Sciatic nerve (tissue), 2 donors: ENCODE measurements around the gene RBM23. TPM values are rescaled to one million over a fixed set of nuclear protein-coding genes. Genes with fewer than 3 reads are reported as not detected.
A peak's percentile ranks its signal among the peaks of the same experiment; 100 is the strongest.

Experiments used
- ATAC-seq: fragments of 200-7000 bp; cut with Tn5 transposase; one replicate; pipeline ENCODE4 v1.9.1; 2020; ENCODE audit warnings: mild to moderate bottlenecking, moderate library complexity
- DNase-seq: peaks from one replicate; pipeline ENCODE4 v3.0.0-alpha.2; 2020; ENCODE audit warnings: low spot score
- intact Hi-C: fragments of 100-400 bp; cut with DNase I; formaldehyde crosslinking; loops from one replicate; pipeline ENCODE4 v1.14.2; 2022
- total RNA-seq: library from RNA; stranded (reverse); fragmentation: NEBNext Ultra II Directional; extraction: Animal tissue kit (Norgen Biotek cat#: 25700); gene quantifications from one replicate; pipeline ENCODE4 v1.2.1, GENCODE V29; 2021
- donor health status: DM: no; HTN: no; CAD: no.
- donor health status: DM: no; HTN: no; CAD: no.

RBM23 gene
- total RNA-seq, 1 donor from 2014 or later = 87.3 TPM

GRCh38 chr14:22890416-22890815 is 28.5 kb downstream of the RBM23 start:
- no peak for ATAC-seq
- intact Hi-C loops = no loop called here
- DNase-seq = no peak

GRCh38 chr14:22888662-22889061 is 30.3 kb downstream of the RBM23 start:
- intact Hi-C loops = no loop called here
- ATAC-seq = no peak
- no peak for DNase-seq

- ATAC-seq (no peak), DNase-seq (no peak)
- intact Hi-C loops = no loop called here
Measured at GRCh38 chr14:22887990-22888378, 31.0 kb downstream of the RBM23 start.

- DNase-seq = no peak
- ATAC-seq = peak; percentile 58
- intact Hi-C loops = no loop called here
Measured at GRCh38 chr14:22887260-22887989, 31.5 kb downstream of the RBM23 start.

- intact Hi-C loops = no loop called here
- DNase-seq (peak; percentile 80), ATAC-seq (peak; percentile 90)
Measured at GRCh38 chr14:22886500-22887259, 32.3 kb downstream of the RBM23 start.

- ATAC-seq = no peak
- no peak for DNase-seq
- intact Hi-C loops = no loop called here
Measured at GRCh38 chr14:22885975-22886374, 33.0 kb downstream of the RBM23 start.

- ATAC-seq (no peak), DNase-seq (no peak)
- intact Hi-C loops = no loop called here
Measured at GRCh38 chr14:22884738-22885523, 34.0 kb downstream of the RBM23 start.

- DNase-seq (no peak), ATAC-seq (no peak)
- intact Hi-C loops = no loop called here
Measured at GRCh38 chr14:22884076-22884737, 34.7 kb downstream of the RBM23 start.

- intact Hi-C loops = no loop called here
- ATAC-seq (no peak), DNase-seq (no peak)
Measured at GRCh38 chr14:22883173-22883976, 35.6 kb downstream of the RBM23 start, which contains the start of gene REM2. REM2 (plus strand) TSS chr14:22883222; CDS start chr14:22883288, 66 bp downstream.

- no peak for ATAC-seq
- intact Hi-C loops = no loop called here
Measured at GRCh38 chr14:22882529-22883172, 36.3 kb downstream of the RBM23 start.

GRCh38 chr14:22882064-22882463 is 36.9 kb downstream of the RBM23 start:
- intact Hi-C loops = no loop called here
- DNase-seq (no peak), ATAC-seq (no peak)

More at GRCh38 chr14:22882529-22883172, 36.3 kb downstream of the RBM23 start:
- no peak for DNase-seq

- ATAC-seq (no peak), DNase-seq (no peak)
- intact Hi-C loops = no loop called here
Measured at GRCh38 chr14:22878271-22879246, 40.4 kb downstream of the RBM23 start.

- no peak for ATAC-seq
- intact Hi-C loops = no loop called here
- DNase-seq = no peak
Measured at GRCh38 chr14:22877000-22877501, 41.9 kb downstream of the RBM23 start.

GRCh38 chr14:22875748-22876319 is 43.1 kb downstream of the RBM23 start:
- DNase-seq (no peak), ATAC-seq (no peak)
- intact Hi-C loops = no loop called here

GRCh38 chr14:22875003-22875747 is 43.8 kb downstream of the RBM23 start:
- ATAC-seq (no peak), DNase-seq (no peak)
- intact Hi-C loops = no loop called here
